H1 (cell line): ENCODE data around the gene CYP1B1.

ENCODE experiments used
- CTCF ChIP-seq, 3 experiments: IDR thresholded peaks; 1 replicate in 2 of 3; 2 replicates in 1 of 3; pipeline versions ENCODE4 v1.5.1 to v1.6.1; 2011; ENCODE audit warnings: low read length in 3 of 3, mild to moderate bottlenecking in 3 of 3, inconsistent platforms in 2 of 3, low read depth in 1 of 3, moderate library complexity in 1 of 3; ENCODE audit not compliant: insufficient read depth in 1 of 3; ENCODE audit errors: control extremely low read depth in 1 of 3
- POLR2A ChIP-seq, 2 experiments: IDR thresholded peaks; 1 replicate in 1 of 2; 2 replicates in 1 of 2; pipeline ENCODE4 v1.6.1; 2011; ENCODE audit warnings: low read depth in 2 of 2, low read length in 2 of 2, mild to moderate bottlenecking in 2 of 2; ENCODE audit errors: control extremely low read depth in 1 of 2

- TF ChIP-seq POLR2A (IDR thresholded peaks at IDR 0.05; ENCODE audit: control extremely low read depth in 1 of 2, low read depth in 2 of 2, low read length in 2 of 2) (no peak), CTCF (IDR thresholded peaks at IDR 0.05; ENCODE audit: control extremely low read depth in 1 of 3, insufficient read depth in 1 of 3, low read depth in 1 of 3, low read length in 3 of 3) (no peak)
Observed at GRCh38 chr2:38017836-38018235, 58.1 kb downstream of the CYP1B1 start.
